GM12891 (cell line): Measurements from ENCODE around the gene HPRT1.
A peak's percentile ranks its signal among the peaks of the same experiment; 100 is the strongest.

Experiments
- DNase-seq: peaks from one replicate; pipeline ENCODE4 v3.0.0; 2011; ENCODE audit warnings: low spot score; ENCODE audit not compliant: insufficient read length
- FAIRE-seq: peaks from 2 replicates; lab custom pipeline; 2011; peaks lifted over from hg19 to GRCh38; lab: Jason Lieb, UNC
- PAX5 ChIP-seq: IDR thresholded peaks from 2 replicates; pipeline ENCODE4 v1.6.1; 2011; ENCODE audit warnings: low read length, moderate library complexity, mild to moderate bottlenecking; ENCODE audit not compliant: insufficient read depth, severe bottlenecking
- POLR2A ChIP-seq: IDR thresholded peaks from 2 replicates; pipeline ENCODE4 v1.6.1; 2011; ENCODE audit warnings: low read depth, low read length, control low read depth
- POLR2AphosphoS5 ChIP-seq: IDR thresholded peaks from 2 replicates; pipeline ENCODE4 v1.6.1; 2011; ENCODE audit warnings: low read depth, low read length, control low read depth
- POU2F2 ChIP-seq: IDR thresholded peaks from 2 replicates; pipeline ENCODE4 v1.6.1; 2011; ENCODE audit warnings: low read depth, mild to moderate bottlenecking, control low read depth, low read length, moderate library complexity
- SPI1 ChIP-seq: IDR thresholded peaks from 2 replicates; pipeline ENCODE4 v1.6.1; 2011; ENCODE audit warnings: low read depth, low read length, control low read depth
- TAF1 ChIP-seq: IDR thresholded peaks from 2 replicates; pipeline ENCODE4 v1.6.1; 2011; ENCODE audit warnings: low read depth, low read length, control low read depth

HPRT1 gene

DNA sequence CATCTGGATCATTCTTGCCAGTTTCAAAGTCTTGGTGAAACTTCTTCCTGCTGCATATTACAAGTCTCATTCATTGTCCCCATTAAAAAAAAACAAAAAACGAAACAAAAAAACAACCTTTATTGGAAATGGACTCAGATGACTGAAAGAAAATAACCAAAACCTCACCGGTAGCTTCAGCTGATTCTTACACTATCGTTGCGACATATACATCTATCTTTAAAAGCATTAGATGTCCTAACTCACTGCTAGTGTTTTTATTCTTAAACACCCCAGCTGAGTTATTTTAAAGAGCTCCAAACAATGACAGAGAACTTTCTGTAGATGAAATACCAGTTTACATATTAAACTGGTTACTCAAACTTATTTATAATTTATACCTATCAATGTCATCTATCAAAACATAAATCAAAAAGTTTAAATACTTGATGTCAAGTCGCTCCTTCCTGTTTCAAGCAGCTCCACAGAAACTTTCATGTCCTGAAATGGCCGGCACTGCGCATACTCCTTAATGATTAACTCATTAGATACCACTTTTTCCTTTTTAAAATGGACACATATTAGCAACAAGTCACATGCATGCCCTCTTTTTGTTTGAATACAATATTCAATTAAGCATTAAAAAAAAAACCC is 87.2 kb downstream of the HPRT1 start:
- FAIRE-seq, result no peak
- TF ChIP-seq PAX5 (no peak), SPI1 (no peak), POLR2A (no peak), POU2F2 (no peak), POLR2AphosphoS5 (no peak), TAF1 (no peak)
- DNase-seq, result no peak

DNA sequence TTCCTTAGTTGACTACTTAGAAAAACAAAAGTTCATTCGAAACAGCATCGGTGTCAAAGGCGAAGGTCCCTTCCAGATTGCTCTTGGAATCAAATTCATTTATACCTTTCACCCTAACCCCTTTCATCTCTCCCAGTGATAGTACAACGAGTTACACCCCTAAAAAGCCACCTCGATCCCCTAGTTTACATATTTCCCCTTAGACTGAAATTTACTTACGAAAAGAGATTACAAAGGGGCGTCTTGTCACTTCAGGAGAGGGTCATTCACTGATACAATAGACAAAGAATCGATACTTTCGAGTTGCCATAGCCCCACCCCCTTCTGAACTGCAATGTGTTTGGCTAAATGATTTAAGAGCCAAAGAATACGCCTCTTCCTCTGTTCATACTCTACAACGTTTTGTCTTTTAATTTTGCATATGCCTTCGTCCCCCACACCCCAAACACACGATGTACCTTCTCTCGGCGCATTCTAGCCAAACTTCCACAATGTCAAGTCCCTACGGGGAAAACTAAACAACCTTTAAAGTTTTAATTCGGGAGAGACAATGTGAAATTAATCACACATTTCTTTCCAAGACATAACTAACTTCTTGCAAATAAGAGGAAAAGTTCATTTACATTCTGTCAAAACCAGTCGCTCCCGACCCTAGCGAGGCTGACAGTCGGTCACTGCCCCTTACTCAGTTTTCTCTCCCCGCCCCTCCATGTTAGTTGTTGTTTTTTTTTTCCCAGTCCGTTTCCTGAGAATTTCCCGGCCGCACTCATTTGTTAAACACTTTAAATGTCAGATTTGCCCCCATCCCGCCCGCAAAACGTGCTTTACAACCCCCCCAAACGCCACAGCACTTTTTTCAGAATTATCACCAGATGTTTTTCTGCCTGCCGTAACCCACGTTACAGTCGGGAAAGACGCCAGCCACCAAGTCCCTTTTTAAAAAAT is 88.6 kb downstream of the HPRT1 start:
- DNase-seq (no peak), FAIRE-seq (peak; percentile 80)
- no peak for TF ChIP-seq POU2F2
- no peak for TF ChIP-seq PAX5
- TF ChIP-seq TAF1, result no peak
